Mesendoderm (in vitro differentiated cells): ENCODE measurements around the gene SLC6A12.

ENCODE experiments used
- DNase-seq: peaks from one replicate; pipeline ENCODE4 v3.0.0; 2013
- H2AK5ac ChIP-seq: 2 replicates; pipeline ENCODE4 v1.6.1; 2013; ENCODE audit warnings: low read length, inconsistent platforms
- H2BK120ac ChIP-seq: 2 replicates; pipeline ENCODE4 v1.6.1; 2013; ENCODE audit warnings: low read depth, mild to moderate bottlenecking, low read length, moderate library complexity, mixed read lengths
- H2BK15ac ChIP-seq: replicated peaks from 2 replicates; pipeline ENCODE4 v1.6.1; 2013; ENCODE audit warnings: low read depth, mild to moderate bottlenecking, moderate library complexity
- H2BK5ac ChIP-seq: 2 replicates; pipeline ENCODE4 v1.6.1; 2013; ENCODE audit warnings: low read length, inconsistent platforms
- H3K18ac ChIP-seq: 2 replicates; pipeline ENCODE4 v1.6.1; 2013; ENCODE audit warnings: mild to moderate bottlenecking, low read length, mixed read lengths
- H3K23ac ChIP-seq: one replicate; pipeline ENCODE4 v1.6.1; 2013; ENCODE audit warnings: low read length
- H3K27ac ChIP-seq: 2 replicates; pipeline ENCODE4 v1.5.1; 2013; ENCODE audit warnings: low read depth, mild to moderate bottlenecking, inconsistent platforms, low read length, moderate library complexity
- H3K27me3 ChIP-seq: 2 replicates; pipeline ENCODE4 v1.6.1; 2013; ENCODE audit warnings: low read length, control low read depth, mild to moderate bottlenecking, inconsistent platforms; ENCODE audit not compliant: insufficient read depth, poor library complexity
- H3K36me3 ChIP-seq: 2 replicates; pipeline ENCODE4 v1.6.1; 2013; ENCODE audit warnings: low read length, inconsistent platforms; ENCODE audit not compliant: control insufficient read depth, insufficient read depth
- H3K4ac ChIP-seq: one replicate; pipeline ENCODE4 v1.6.1; 2013; ENCODE audit warnings: low read depth, mild to moderate bottlenecking, low read length, moderate library complexity
- H3K4me1 ChIP-seq: 2 replicates; pipeline ENCODE4 v1.6.1; 2013; ENCODE audit warnings: low read depth, low read length, inconsistent platforms; ENCODE audit not compliant: control insufficient read depth
- H3K4me2 ChIP-seq: 2 replicates; pipeline ENCODE4 v1.6.1; 2013; ENCODE audit warnings: low read length
- H3K4me3 ChIP-seq: 2 replicates; pipeline ENCODE4 v1.5.1; 2013; ENCODE audit warnings: mild to moderate bottlenecking, low read length
- H3K56ac ChIP-seq: one replicate; pipeline ENCODE4 v1.6.1; 2013; ENCODE audit warnings: low read length
- H3K79me1 ChIP-seq: 2 replicates; pipeline ENCODE4 v1.6.1; 2013; ENCODE audit warnings: low read length, inconsistent platforms
- H3K79me2 ChIP-seq: 2 replicates; pipeline ENCODE4 v1.6.1; 2013; ENCODE audit warnings: mild to moderate bottlenecking, low read length; ENCODE audit not compliant: control insufficient read depth, insufficient read depth
- H3K9ac ChIP-seq: 2 replicates; pipeline ENCODE4 v1.6.1; 2013; ENCODE audit warnings: low read length, inconsistent platforms
- H4K5ac ChIP-seq: one replicate; pipeline ENCODE4 v1.6.1; 2013; ENCODE audit warnings: low read length
- H4K8ac ChIP-seq: one replicate; pipeline ENCODE4 v1.6.1; 2013; ENCODE audit warnings: low read depth, mild to moderate bottlenecking, control low read depth, low read length, moderate library complexity
- WGBS: extraction: QIAGEN DNeasy Blood & Tissue Kit; methylation state at CpG from one replicate; pipeline ENCODE4 v1.1.7; 2013; ENCODE audit warnings: low lambda C conversion rate, missing lambda C conversion rate; ENCODE audit not compliant: insufficient coverage; ENCODE audit errors: extremely low coverage; 5-methylcytosine and 5-hydroxymethylcytosine counted together

Gene SLC6A12

DNA sequence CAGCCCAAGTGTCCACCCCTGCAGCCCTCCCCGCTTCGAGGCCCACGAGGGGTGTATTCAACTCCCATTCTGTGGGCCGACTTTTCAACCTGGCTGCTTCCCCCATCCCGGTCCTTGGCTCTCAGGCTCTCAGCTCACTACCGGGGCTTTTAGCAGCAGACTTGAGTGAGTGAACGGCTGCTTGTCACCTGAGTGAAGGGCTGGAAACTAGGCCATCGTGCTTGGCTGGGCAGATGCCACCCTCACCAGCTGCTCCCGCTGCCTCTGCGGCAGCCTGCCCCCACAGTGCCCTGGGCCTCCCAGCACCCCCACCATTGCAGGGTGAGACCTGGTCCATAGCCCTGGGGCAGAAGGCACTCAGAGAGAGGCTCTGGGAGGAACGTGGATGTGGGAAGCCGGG lies 59.9 kb downstream of the SLC6A12 start:
- H3K27me3 ChIP-seq: no peaks in the 10 kb centered on the region
- H3K18ac ChIP-seq: no peak overlapping the region
- H3K56ac ChIP-seq: no peak overlapping the region
- H4K8ac ChIP-seq: no peak overlapping the region
- H2BK15ac ChIP-seq: no peak overlapping the region
- no peak overlapping the region for H2BK5ac ChIP-seq
- no peak overlapping the region for H2BK120ac ChIP-seq
- H3K36me3 ChIP-seq: no peaks in the 10 kb centered on the region
- no peaks in the 10 kb centered on the region for H3K79me1 ChIP-seq
- H3K4me3 ChIP-seq: no peak overlapping the region
- WGBS: no CpG with 5 or more reads among the region's 12 CpGs
- no peak for DNase-seq
- no peaks in the 10 kb centered on the region for H3K79me2 ChIP-seq
- H3K9ac ChIP-seq: no peak overlapping the region
- no peak overlapping the region for H3K4ac ChIP-seq
- H3K27ac ChIP-seq: no peak overlapping the region
- no peak overlapping the region for H2AK5ac ChIP-seq
- H4K5ac ChIP-seq: no peak overlapping the region
- no peaks in the 10 kb centered on the region for H3K4me1 ChIP-seq
- H3K4me2 ChIP-seq: no peak overlapping the region
- no peak overlapping the region for H3K23ac ChIP-seq

DNA sequence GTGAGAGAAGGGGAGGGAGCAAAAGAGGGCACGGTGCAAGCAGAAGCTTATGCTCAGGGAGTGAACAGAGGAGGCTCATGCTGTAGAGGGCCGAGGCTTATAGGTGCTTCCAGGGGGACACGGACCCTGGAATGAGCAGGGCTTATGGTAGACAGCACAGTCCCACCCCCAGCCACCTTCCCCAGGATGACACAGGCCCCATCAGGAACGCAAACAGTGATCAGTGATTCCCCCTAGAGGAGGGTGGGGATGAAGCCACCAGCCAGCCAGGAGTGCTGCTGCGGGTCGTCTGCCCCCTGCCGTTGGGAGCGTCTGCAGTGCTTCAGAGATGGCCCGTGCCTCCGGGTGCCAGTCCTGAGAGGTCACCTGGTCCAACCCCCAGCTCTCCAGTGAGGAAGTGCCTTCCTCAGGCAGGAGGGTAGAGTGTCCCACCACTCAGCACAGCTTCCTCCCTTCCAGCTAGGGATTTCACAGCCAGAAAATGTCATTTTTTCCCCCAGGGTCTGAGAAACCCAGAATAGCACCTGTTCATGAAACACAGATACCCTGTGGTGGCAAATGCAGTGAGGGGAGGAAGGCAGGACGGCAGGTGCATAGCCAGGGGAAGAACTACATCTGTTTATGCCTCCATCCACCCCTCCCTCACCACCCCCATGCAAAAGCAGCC lies 60.7 kb downstream of the SLC6A12 start:
- peak; percentile 91 for DNase-seq
- Histone ChIP-seq H2BK5ac (no peak overlapping the region), H3K4me1 (no peaks in the 10 kb centered on the region), H3K4ac (no peak overlapping the region), H3K4me2 (peak overlapping the region; percentile 40), H4K8ac (no peak overlapping the region), H3K79me1 (no peaks in the 10 kb centered on the region), H3K56ac (peak overlapping the region; percentile 36), H3K27ac (no peak overlapping the region), H3K36me3 (no peaks in the 10 kb centered on the region), H3K18ac (no peak overlapping the region), H3K9ac (no peak overlapping the region), H2BK15ac (no peak overlapping the region), H3K79me2 (no peaks in the 10 kb centered on the region), H3K4me3 (no peak overlapping the region), H3K27me3 (no peaks in the 10 kb centered on the region), H4K5ac (no peak overlapping the region), H3K23ac (no peak overlapping the region), H2AK5ac (no peak overlapping the region), H2BK120ac (no peak overlapping the region)
- WGBS: no CpG with 5 or more reads among the region's 11 CpGs

DNA sequence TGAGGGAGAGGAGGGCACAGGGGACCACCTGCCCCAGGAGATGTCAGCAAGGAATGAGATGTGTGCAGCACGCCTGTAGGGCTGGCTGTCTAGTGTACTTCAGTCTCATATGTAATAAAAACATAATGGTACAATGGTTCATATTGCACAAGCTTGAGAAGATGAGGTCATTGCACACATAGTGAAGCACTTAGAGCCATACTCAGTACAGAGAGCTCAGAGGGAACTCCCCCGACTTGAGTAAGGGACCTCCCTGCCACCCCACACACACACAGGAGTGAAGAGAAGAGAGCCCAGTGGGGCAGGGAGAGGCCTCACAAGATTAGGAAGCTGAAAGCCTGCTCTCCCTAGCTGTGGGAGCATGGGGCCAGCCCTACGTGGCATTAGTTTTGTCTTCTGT lies 61.5 kb downstream of the SLC6A12 start:
- no peak overlapping the region for H2BK5ac ChIP-seq
- no peak overlapping the region for H3K23ac ChIP-seq
- no peak overlapping the region for H3K9ac ChIP-seq
- H3K4ac ChIP-seq: no peak overlapping the region
- H2BK15ac ChIP-seq: no peak overlapping the region
- H3K36me3 ChIP-seq: no peaks in the 10 kb centered on the region
- H3K79me1 ChIP-seq: no peaks in the 10 kb centered on the region
- no peak overlapping the region for H2AK5ac ChIP-seq
- DNase-seq: no peak
- WGBS: no CpG with 5 or more reads among the region's 3 CpGs
- no peak overlapping the region for H3K27ac ChIP-seq
- no peak overlapping the region for H3K4me2 ChIP-seq
- no peaks in the 10 kb centered on the region for H3K27me3 ChIP-seq
- H4K5ac ChIP-seq: no peak overlapping the region
- H2BK120ac ChIP-seq: no peak overlapping the region
- H3K4me1 ChIP-seq: no peaks in the 10 kb centered on the region
- no peak overlapping the region for H3K4me3 ChIP-seq
- no peak overlapping the region for H3K18ac ChIP-seq
- H4K8ac ChIP-seq: no peak overlapping the region
- no peaks in the 10 kb centered on the region for H3K79me2 ChIP-seq
- no peak overlapping the region for H3K56ac ChIP-seq

DNA sequence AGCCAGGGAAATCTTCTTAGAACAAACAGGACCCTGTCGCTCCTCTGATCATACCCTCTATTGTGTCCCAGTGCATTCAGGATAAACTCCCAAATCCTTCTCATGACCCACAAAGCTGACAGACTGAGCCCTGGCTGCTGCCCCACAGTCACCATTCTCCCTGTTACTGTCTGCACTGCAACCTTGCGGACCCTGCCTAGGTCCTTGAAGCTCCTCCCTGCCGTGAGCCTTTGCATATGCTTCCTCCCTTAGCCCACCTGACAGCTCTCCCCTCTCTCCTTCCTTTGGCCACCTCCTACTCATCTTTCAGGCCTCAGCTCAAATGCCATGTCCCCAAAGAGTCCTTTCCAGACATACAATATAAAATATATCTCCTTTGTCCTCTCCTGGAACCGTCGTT lies 62.4 kb downstream of the SLC6A12 start:
- no peaks in the 10 kb centered on the region for H3K27me3 ChIP-seq
- DNase-seq: no peak
- H3K23ac ChIP-seq: no peak overlapping the region
- no peaks in the 10 kb centered on the region for H3K79me2 ChIP-seq
- no peak overlapping the region for H3K18ac ChIP-seq
- no peak overlapping the region for H4K5ac ChIP-seq
- WGBS: no CpG with 5 or more reads among the region's 5 CpGs
- no peak overlapping the region for H3K4me2 ChIP-seq
- H3K4me1 ChIP-seq: no peaks in the 10 kb centered on the region
- H3K36me3 ChIP-seq: no peaks in the 10 kb centered on the region
- H2BK15ac ChIP-seq: no peak overlapping the region
- no peak overlapping the region for H3K56ac ChIP-seq
- H2BK5ac ChIP-seq: no peak overlapping the region
- H3K4me3 ChIP-seq: no peak overlapping the region
- no peak overlapping the region for H4K8ac ChIP-seq
- no peaks in the 10 kb centered on the region for H3K79me1 ChIP-seq
- no peak overlapping the region for H3K9ac ChIP-seq
- H2BK120ac ChIP-seq: no peak overlapping the region
- H2AK5ac ChIP-seq: no peak overlapping the region
- H3K27ac ChIP-seq: no peak overlapping the region
- no peak overlapping the region for H3K4ac ChIP-seq

DNA sequence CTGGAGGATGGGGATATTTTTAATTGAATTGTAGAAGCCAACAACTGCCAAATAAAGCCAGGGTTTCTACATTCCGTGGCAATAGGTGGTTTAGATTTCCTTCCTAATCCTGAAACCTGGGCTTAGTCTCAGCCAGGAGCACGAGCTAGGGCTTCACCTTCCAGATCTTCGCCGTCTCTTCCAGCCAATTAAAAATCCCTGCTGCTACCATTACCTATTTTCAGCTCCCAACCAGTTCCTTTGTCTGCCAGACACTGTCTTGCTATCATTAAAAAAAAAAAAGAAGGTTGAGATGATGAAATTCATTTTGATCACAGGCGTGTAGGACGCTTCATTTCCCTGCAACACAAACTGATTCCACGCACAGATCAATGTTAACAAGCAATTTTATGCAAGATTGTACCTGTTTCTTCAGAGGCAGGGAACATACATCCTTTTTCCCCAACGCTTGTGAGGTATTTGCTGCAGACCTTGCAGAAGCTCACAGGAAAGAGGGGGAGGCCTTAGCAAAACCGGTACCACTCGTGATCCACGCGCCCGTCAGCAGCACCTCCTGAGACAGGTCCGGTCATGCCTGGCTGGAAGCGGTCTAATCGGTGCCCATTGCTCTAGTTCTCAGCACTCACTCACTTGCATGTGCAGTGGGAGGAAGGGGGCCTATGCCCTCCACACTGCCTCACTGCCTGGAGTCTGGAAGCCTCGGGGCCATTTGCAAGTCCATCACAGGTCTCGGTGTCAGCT lies 65.1 kb downstream of the SLC6A12 start:
- Histone ChIP-seq H3K56ac (no peak overlapping the region), H3K36me3 (no peaks in the 10 kb centered on the region), H2BK5ac (no peak overlapping the region), H3K79me2 (no peaks in the 10 kb centered on the region), H4K8ac (no peak overlapping the region), H3K4ac (no peak overlapping the region), H3K27ac (no peak overlapping the region), H4K5ac (no peak overlapping the region), H3K27me3 (no peaks in the 10 kb centered on the region), H3K4me3 (no peak overlapping the region), H3K9ac (no peak overlapping the region), H3K4me2 (no peak overlapping the region), H2BK15ac (no peak overlapping the region), H3K4me1 (no peaks in the 10 kb centered on the region), H3K23ac (no peak overlapping the region), H3K18ac (no peak overlapping the region), H2AK5ac (no peak overlapping the region), H3K79me1 (no peaks in the 10 kb centered on the region), H2BK120ac (no peak overlapping the region)
- no CpG with 5 or more reads among the region's 18 CpGs for WGBS
- no peak for DNase-seq
